ENCODE results near the gene KSR1.

KSR1 gene

GRCh38 chr17:27506348-27507218 lies 50.3 kb downstream of the KSR1 start:
- DNase-seq (ENCODE audit: low spot score), result no peak
- Histone ChIP-seq H3K4me3 (no peak overlapping the region), H3K27ac (no peak overlapping the region)
- TF ChIP-seq, protein P1, sequence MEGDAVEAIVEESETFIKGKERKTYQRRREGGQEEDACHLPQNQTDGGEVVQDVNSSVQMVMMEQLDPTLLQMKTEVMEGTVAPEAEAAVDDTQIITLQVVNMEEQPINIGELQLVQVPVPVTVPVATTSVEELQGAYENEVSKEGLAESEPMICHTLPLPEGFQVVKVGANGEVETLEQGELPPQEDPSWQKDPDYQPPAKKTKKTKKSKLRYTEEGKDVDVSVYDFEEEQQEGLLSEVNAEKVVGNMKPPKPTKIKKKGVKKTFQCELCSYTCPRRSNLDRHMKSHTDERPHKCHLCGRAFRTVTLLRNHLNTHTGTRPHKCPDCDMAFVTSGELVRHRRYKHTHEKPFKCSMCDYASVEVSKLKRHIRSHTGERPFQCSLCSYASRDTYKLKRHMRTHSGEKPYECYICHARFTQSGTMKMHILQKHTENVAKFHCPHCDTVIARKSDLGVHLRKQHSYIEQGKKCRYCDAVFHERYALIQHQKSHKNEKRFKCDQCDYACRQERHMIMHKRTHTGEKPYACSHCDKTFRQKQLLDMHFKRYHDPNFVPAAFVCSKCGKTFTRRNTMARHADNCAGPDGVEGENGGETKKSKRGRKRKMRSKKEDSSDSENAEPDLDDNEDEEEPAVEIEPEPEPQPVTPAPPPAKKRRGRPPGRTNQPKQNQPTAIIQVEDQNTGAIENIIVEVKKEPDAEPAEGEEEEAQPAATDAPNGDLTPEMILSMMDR (IDR thresholded peaks at IDR 0.05), result no peak

DNA sequence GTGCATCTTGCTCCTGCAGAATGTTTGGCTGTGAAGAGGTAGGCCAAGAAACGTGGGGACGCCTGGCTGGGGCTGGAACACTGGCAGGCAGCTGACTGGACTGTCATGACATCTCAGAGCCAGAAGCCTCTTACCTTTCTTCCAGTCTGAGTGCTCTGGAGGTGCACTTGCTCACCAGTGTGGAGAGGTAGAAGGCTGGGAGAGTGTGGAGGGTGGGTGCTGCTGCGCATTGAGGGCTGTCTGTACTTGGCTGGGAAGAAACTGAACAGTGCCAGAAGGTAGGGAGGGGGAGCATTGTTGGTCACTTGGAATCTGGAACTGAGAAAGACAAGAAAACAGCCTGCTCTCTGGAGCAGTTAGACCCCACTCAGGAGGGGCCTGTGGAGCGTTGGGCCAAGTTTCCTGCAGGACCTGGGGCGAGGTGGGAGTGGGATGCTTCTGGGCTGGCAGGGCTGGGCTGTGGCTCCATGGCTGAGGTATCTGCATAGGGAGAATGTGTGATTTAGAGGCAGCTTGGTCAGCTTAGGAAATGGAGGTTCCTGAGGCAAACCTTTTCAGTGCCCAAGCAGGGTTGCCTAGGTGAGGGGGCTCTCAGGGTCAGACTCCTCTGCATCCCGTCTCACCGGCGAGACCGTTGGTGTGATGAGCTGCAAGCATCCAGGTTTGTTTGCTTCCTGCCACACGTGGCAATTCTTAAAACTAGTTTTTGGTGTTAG lies 55.1 kb downstream of the KSR1 start:
- no peak for DNase-seq (ENCODE audit: low spot score)
- Histone ChIP-seq H3K27ac (no peak overlapping the region), H3K4me3 (no peak overlapping the region)
- TF ChIP-seq, protein P1 (IDR thresholded peaks at IDR 0.05), result no peak

DNA sequence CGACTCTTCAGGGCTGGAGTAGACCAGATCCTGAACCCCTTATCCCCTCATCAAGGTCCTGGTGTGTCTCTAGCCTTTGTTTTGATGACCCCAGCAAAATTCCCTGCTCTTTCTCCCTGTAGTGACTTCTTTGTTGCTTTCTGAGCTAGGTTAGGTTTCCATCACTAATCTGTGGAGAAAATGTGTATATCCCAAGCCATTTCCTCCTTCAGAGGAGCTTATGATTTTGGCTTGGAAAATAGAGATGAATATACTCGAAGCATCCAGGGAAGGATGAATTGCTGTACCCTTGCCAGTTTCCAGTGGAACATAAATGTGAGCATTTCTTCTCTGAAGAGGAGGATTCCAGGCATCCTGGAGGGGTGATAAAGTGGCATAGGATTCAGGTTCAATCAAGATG lies 55.8 kb downstream of the KSR1 start:
- Histone ChIP-seq H3K27ac (no peak overlapping the region), H3K4me3 (no peak overlapping the region)
- no peak for DNase-seq (ENCODE audit: low spot score)
- TF ChIP-seq, protein P1 (IDR thresholded peaks at IDR 0.05), result no peak

DNA sequence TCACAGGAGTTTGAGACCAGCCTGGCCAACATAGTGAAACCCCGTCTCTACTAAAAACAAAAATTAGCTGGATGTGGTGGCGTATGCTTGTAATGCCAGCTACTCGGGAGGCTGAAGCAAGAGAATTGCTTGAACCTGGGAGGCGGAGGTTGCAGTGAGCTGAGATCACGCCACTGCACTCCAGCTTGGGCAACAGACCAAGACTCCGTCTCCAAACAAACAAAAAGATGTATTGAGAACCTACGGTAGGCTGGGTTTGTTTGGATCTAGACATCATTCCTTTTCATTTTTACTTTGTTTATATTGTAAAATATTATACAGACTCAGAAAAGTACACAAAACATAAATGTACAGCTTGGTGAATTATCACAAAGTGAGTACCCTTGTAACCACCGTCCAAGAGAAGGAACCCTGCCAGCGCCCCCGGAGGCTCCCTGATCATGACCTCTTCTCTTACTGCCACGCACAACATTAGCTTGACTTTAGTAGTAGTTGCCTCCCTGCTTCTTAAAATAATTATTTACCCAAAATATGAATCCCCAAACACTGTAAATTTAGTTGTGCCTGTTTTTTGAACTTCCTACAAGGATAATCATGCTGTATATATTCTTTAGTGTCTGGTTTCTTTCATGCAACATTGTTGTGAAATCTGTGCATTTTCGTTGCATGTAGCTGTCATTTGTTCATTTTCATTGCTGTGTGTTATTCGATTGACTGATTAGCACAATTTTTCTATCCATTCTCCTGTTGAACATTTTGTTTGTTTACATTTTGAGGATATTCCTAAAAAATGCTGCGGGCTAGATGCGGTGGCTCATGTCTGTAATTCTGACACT lies 56.5 kb downstream of the KSR1 start:
- H3K27ac ChIP-seq, result no peak overlapping the region
- H3K4me3 ChIP-seq, result no peak overlapping the region
- DNase-seq (ENCODE audit: low spot score), result no peak
- TF ChIP-seq, protein P1 (IDR thresholded peaks at IDR 0.05), result no peak

GRCh38 chr17:27513849-27514248 lies 57.6 kb downstream of the KSR1 start:
- Histone ChIP-seq H3K27ac (no peak overlapping the region), H3K4me3 (no peak overlapping the region)
- no peak for DNase-seq (ENCODE audit: low spot score)
- TF ChIP-seq, protein P1 (IDR thresholded peaks at IDR 0.05), result no peak

GRCh38 chr17:27514595-27515413 lies 58.6 kb downstream of the KSR1 start:
- no peak for DNase-seq (ENCODE audit: low spot score)
- Histone ChIP-seq H3K27ac (no peak overlapping the region), H3K4me3 (no peak overlapping the region)
- TF ChIP-seq, protein P1 (IDR thresholded peaks at IDR 0.05), result no peak
